IMR-90 (cell line): ENCODE results near the gene AOPEP. TPM values are rescaled to one million over a fixed set of nuclear protein-coding genes. Genes with fewer than 3 reads are reported as not detected.
A peak's percentile ranks its signal among the peaks of the same experiment; 100 is the strongest.

Source experiments
- ATAC-seq: fragments of 200-7000 bp; cut with Tn5 transposase; 2 replicates; pipeline ENCODE4 v1.9.1; 2020; ENCODE audit warnings: low read depth, mild to moderate bottlenecking, moderate library complexity
- BruUV-seq: library from RNA; stranded (reverse); fragments of 400-500 nt; replicated peaks from 2 replicates; lab custom pipeline; 2021; lab: Mats Ljungman, UMichigan
- CTCF ChIA-PET: fragments of 300-600 bp; formaldehyde crosslinking; extraction: SDS; loops from one replicate; lab custom pipeline; 2021; ENCODE audit warnings: antibody characterized with exemption; lab: Yijun Ruan, JAX
- POLR2A ChIA-PET: fragments of 300-600 bp; sonication (Branson Sonifier 250); formaldehyde crosslinking; loops from one replicate; lab custom pipeline; 2022; ENCODE audit warnings: antibody characterized with exemption; ENCODE audit not compliant: unreplicated experiment; lab: Charles Lee
- DNase-seq: peaks from one replicate; pipeline ENCODE4 v3.0.0; 2013
- H2AFZ ChIP-seq: replicated peaks from 2 replicates; pipeline ENCODE3; 2013; ENCODE audit warnings: low read length, mild to moderate bottlenecking; ENCODE audit not compliant: poor library complexity
- H2AK5ac ChIP-seq: 2 replicates; pipeline ENCODE4 v1.6.1; 2013; ENCODE audit warnings: low read depth, low read length, inconsistent platforms
- H2AK9ac ChIP-seq: replicated peaks from 2 replicates; pipeline ENCODE3; 2013; ENCODE audit warnings: mild to moderate bottlenecking, low read depth, low read length, moderate library complexity; ENCODE audit not compliant: poor library complexity
- H2BK120ac ChIP-seq: 2 replicates; pipeline ENCODE4 v1.6.1; 2013; ENCODE audit warnings: low read depth, low read length, inconsistent platforms
- H2BK15ac ChIP-seq: 3 replicates; pipeline ENCODE4 v1.6.1; 2013; ENCODE audit warnings: low read depth, low read length, inconsistent platforms
- H2BK20ac ChIP-seq: 2 replicates; pipeline ENCODE4 v1.6.1; 2013; ENCODE audit warnings: low read depth, mild to moderate bottlenecking, inconsistent platforms, low read length, moderate library complexity
- H2BK5ac ChIP-seq: 2 replicates; pipeline ENCODE4 v1.6.1; 2013; ENCODE audit warnings: mild to moderate bottlenecking, low read depth, low read length, inconsistent platforms; ENCODE audit not compliant: poor library complexity, severe bottlenecking
- H3K14ac ChIP-seq: replicated peaks from 2 replicates; pipeline ENCODE4 v1.6.1; 2013; ENCODE audit warnings: low read depth, low read length, inconsistent platforms
- H3K18ac ChIP-seq: 2 replicates; pipeline ENCODE4 v1.6.1; 2013; ENCODE audit warnings: low read depth, low read length, control low read depth
- H3K23ac ChIP-seq: 2 replicates; pipeline ENCODE4 v1.6.1; 2013; ENCODE audit warnings: low read depth, low read length, inconsistent platforms
- H3K27ac ChIP-seq: 2 replicates; pipeline ENCODE4 v1.5.1; 2013; ENCODE audit warnings: mild to moderate bottlenecking, control low read depth, low read length; ENCODE audit not compliant: insufficient read depth
- H3K27me3 ChIP-seq: 2 replicates; pipeline ENCODE4 v1.6.1; 2013; ENCODE audit warnings: low read length; ENCODE audit not compliant: control insufficient read depth, insufficient read depth
- H3K36me3 ChIP-seq: 2 replicates; pipeline ENCODE4 v1.6.1; 2013; ENCODE audit warnings: low read length, mixed read lengths; ENCODE audit not compliant: control insufficient read depth, insufficient read depth
- H3K4ac ChIP-seq: 2 replicates; pipeline ENCODE4 v1.6.1; 2013; ENCODE audit warnings: low read depth, low read length, inconsistent platforms
- H3K4me1 ChIP-seq: 2 replicates; pipeline ENCODE4 v1.6.1; 2013; ENCODE audit warnings: low read length, mixed read lengths; ENCODE audit not compliant: control insufficient read depth, insufficient read depth
- H3K4me2 ChIP-seq: 2 replicates; pipeline ENCODE4 v1.6.1; 2013; ENCODE audit warnings: low read depth, mild to moderate bottlenecking, control low read depth, low read length, moderate library complexity
- H3K4me3 ChIP-seq: 2 replicates; pipeline ENCODE4 v1.5.1; 2013; ENCODE audit warnings: low read depth, mild to moderate bottlenecking, control low read depth, low read length, moderate library complexity; ENCODE audit not compliant: insufficient read depth
- H3K56ac ChIP-seq: 2 replicates; pipeline ENCODE4 v1.6.1; 2013; ENCODE audit warnings: low read length, inconsistent platforms; ENCODE audit not compliant: insufficient read depth; ENCODE audit errors: extremely low read depth
- H3K79me1 ChIP-seq, 2 experiments: 2 replicates each; pipeline ENCODE4 v1.6.1; 2013; ENCODE audit warnings: low read length in 2 of 2, inconsistent platforms in 1 of 2, low read depth in 1 of 2
- H3K9ac ChIP-seq: 2 replicates; pipeline ENCODE4 v1.6.1; 2013; ENCODE audit warnings: low read depth, low read length, control low read depth
- H3K9me1 ChIP-seq: 2 replicates; pipeline ENCODE4 v1.6.1; 2013; ENCODE audit warnings: low read length, inconsistent platforms; ENCODE audit not compliant: insufficient read depth
- H3K9me3 ChIP-seq: 2 replicates; pipeline ENCODE4 v1.6.1; 2013; ENCODE audit warnings: low read length; ENCODE audit not compliant: control insufficient read depth, insufficient read depth
- H4K20me1 ChIP-seq: 2 replicates; pipeline ENCODE4 v1.6.1; 2013; ENCODE audit warnings: low read length, inconsistent platforms; ENCODE audit not compliant: insufficient read depth
- H4K5ac ChIP-seq: 2 replicates; pipeline ENCODE4 v1.6.1; 2013; ENCODE audit warnings: mild to moderate bottlenecking, low read depth, low read length, control low read depth
- H4K8ac ChIP-seq, 2 experiments: 2 replicates each; pipeline ENCODE4 v1.6.1; 2013; ENCODE audit warnings: low read depth in 2 of 2, low read length in 2 of 2, control low read depth in 1 of 2, inconsistent platforms in 1 of 2
- H4K91ac ChIP-seq: 2 replicates; pipeline ENCODE4 v1.6.1; 2013; ENCODE audit warnings: low read depth, low read length, inconsistent platforms; ENCODE audit not compliant: insufficient read depth
- CEBPB ChIP-seq: IDR thresholded peaks from 2 replicates; pipeline ENCODE4 v1.6.1; 2012; ENCODE audit warnings: low read depth, low read length, improper control_type of control experiment
- RCOR1 ChIP-seq: IDR thresholded peaks from 2 replicates; pipeline ENCODE4 v1.6.1; 2012; ENCODE audit warnings: mild to moderate bottlenecking, low read length, improper control_type of control experiment; ENCODE audit not compliant: insufficient replicate concordance
- WGBS, 2 experiments: methylation state at CpG; one replicate each; pipeline versions ENCODE4 v1.1.5 to v1.1.7; 2013; ENCODE audit warnings: missing lambda C conversion rate in 2 of 2; ENCODE audit not compliant: insufficient read length in 1 of 2; ENCODE audit errors: extremely low coverage in 2 of 2; 5-methylcytosine and 5-hydroxymethylcytosine counted together
- dilution Hi-C: fragments of 300-500 bp; cut with HindIII; formaldehyde crosslinking; loops from one replicate; pipeline ENCODE4 v1.14.3; 2018; ENCODE audit warnings: low sequenced_read_pairs; ENCODE audit not compliant: unreplicated experiment
- in situ Hi-C: fragments of 300-500 bp; cut with MboI; formaldehyde crosslinking; loops from 3 replicates; pipeline ENCODE4 v1.14.3; 2019; ENCODE audit warnings: low sequenced_read_pairs, inconsistent platforms, mixed read lengths
- intact Hi-C: fragments of 100-400 bp; cut with micrococcal nuclease; formaldehyde crosslinking; loops from 2 replicates; pipeline ENCODE4 v1.10.0; 2022
- polyA plus RNA-seq, 3 experiments: library from polyadenylated mRNA; depleted of rRNA; stranded (reverse); fragments of >200 nt; gene quantifications; 2 replicates each; pipeline ENCODE4 v1.2.3, GENCODE V29; 2012; ENCODE audit warnings: low replicate concordance in 1 of 3
- total RNA-seq: library from RNA; depleted of rRNA; stranded (reverse); fragments of >200 nt; gene quantifications from 2 replicates; pipeline ENCODE4 v1.2.3, GENCODE V29; 2012

Gene AOPEP
- total and polyA plus RNA-seq, 2 of the 4 experiments (the other 2 are of a cell fraction): 34.9 to 38.7 TPM

DNA sequence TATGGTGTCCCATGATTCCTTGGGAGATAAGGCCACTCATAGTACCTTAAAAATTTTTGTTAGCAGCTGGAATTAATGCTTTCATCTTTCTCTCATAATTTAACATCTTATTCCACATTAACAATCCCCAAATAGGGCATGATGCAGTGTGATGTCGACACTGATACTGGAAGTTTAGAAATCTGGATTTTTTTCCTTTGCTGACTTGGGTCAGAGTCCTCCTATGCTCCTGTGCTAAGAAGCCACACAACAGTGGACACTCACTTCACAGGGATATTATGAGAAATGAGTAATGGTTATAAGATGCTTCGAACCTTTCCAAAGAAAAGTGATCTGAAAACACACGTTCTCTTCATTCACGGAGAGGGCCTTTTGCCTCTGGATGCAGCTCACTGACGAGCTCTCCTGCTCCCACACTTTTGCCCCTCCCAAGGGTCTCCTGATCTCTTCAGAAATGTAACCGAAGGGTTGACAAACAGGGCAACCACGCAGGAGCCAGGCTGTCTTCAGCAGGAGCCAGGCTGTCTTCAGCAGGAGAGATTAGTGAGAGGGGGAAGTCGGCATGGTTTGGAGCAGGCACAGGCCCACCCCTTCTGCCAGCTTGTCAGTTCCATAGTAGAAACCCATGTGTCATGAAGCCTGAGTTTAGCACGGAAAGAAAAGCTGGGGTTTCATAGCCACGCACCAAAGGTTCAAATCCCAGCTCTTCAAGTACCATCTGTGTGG is 247.8 kb downstream of the AOPEP start:
- Histone ChIP-seq H2AK9ac (no peak overlapping the region), H4K91ac (0 out of 2 replicates have a peak overlapping the region, but pooled peaks have one; percentile 24), H3K4me1 (peaks cover 18% of the 10 kb centered on the region), H3K79me1 (peaks cover 0 to 4% of the 10 kb centered on the region in 2 experiments; a peak in 1 of 4 replicates), H3K4ac (peak overlapping the region; percentile 66), H2AK5ac (peak overlapping the region; percentile 64; the same call in 1 of the 2 replicates), H4K8ac (peak overlapping the region in 1 of 2 experiments; percentile 2; a peak in 1 of 4 replicates), H3K18ac (peak overlapping the region; percentile 51), H3K23ac (no peak overlapping the region), H4K20me1 (no peaks in the 10 kb centered on the region), H2AFZ (no peak overlapping the region), H2BK120ac (peak overlapping the region; percentile 42), H3K9me1 (peaks cover 11% of the 10 kb centered on the region), H3K4me3 (no peak overlapping the region), H3K27ac (no peak overlapping the region), H3K14ac (peak overlapping the region; percentile 61; the same call in 1 of the 2 replicates), H3K4me2 (no peak overlapping the region), H2BK20ac (peak overlapping the region; percentile 56; the same call in 1 of the 2 replicates), H2BK15ac (0 out of 3 replicates have a peak overlapping the region, but pooled peaks have one; percentile 14), H3K9ac (no peak overlapping the region), H3K9me3 (no peaks in the 10 kb centered on the region), H2BK5ac (peak overlapping the region; percentile 7), H3K36me3 (no peaks in the 10 kb centered on the region), H4K5ac (no peak overlapping the region; the same call in 1 of the 2 replicates), H3K56ac (no peak overlapping the region), H3K27me3 (no peaks in the 10 kb centered on the region)
- ChIA-PET CTCF (interaction anchor here (1.1 kb wide), 1 partner anchor 11 kb away, joined by 3 read pairs; no protein-coding TSS in a partner anchor), POLR2A (no interaction called here)
- TF ChIP-seq CEBPB (peak; percentile 42), RCOR1 (no peak)
- no TSS peak for BruUV-seq
- ATAC-seq (peak; percentile 42; the same call in 1 of the 2 replicates), DNase-seq (no peak)
- intact Hi-C loops (no loop called here), dilution Hi-C loops (no loop called here), in situ Hi-C loops (no loop called here)
- WGBS, 2 experiments: no CpG with 5 or more reads among the region's 10 CpGs
